ENCODE data around the gene OXCT2. TPM values are rescaled to one million over a fixed set of nuclear protein-coding genes. Genes with fewer than 3 reads are reported as not detected.
A peak's percentile ranks its signal among the peaks of the same experiment; 100 is the strongest.

The OXCT2 gene
- total and polyA plus RNA-seq, 12 donors: 0.85 to 5.4 (median 2.2) TPM

DNA sequence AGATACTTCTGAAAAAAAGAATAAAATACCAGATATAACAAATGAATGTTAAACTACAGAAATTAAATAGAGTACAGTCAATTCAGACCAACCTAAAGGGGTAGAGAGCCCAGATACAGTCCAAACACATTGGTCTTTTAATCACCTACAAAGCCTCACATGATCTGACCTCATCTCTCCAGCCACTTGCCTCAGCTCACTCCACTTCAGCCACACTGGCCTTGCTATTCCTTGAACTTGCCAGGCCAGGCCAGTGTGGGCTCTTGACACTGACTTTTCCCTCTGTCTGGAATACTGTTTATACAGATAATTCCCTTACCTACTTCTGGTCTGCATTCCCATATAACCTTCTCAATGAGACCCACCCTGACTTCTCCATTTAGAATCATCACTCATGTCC, 49.5 kb downstream of the OXCT2 start:
- Histone ChIP-seq H3K9me3 (no peaks in the 10 kb centered on the region), H3K4me3 (no peak overlapping the region), H3K4me1 (peaks cover 0 to 4% (median 0%) of the 10 kb centered on the region in 9 donors), H3K36me3 (no peaks in the 10 kb centered on the region), H3K27ac (no peak overlapping the region), H3K27me3 (peaks cover 0 to 59% (median 28%) of the 10 kb centered on the region in 7 donors)
- no peak for ATAC-seq
- intact Hi-C loops (cut with DNase I): loop anchor here in 6 of 10 donors (1.0 to 5.0 kb wide), 7 partner anchors 49 to 119 kb away; partner anchors contain the start of gene NT5C1A (in 1 of the 6)
- no peak for DNase-seq
- TF ChIP-seq, protein P1, sequence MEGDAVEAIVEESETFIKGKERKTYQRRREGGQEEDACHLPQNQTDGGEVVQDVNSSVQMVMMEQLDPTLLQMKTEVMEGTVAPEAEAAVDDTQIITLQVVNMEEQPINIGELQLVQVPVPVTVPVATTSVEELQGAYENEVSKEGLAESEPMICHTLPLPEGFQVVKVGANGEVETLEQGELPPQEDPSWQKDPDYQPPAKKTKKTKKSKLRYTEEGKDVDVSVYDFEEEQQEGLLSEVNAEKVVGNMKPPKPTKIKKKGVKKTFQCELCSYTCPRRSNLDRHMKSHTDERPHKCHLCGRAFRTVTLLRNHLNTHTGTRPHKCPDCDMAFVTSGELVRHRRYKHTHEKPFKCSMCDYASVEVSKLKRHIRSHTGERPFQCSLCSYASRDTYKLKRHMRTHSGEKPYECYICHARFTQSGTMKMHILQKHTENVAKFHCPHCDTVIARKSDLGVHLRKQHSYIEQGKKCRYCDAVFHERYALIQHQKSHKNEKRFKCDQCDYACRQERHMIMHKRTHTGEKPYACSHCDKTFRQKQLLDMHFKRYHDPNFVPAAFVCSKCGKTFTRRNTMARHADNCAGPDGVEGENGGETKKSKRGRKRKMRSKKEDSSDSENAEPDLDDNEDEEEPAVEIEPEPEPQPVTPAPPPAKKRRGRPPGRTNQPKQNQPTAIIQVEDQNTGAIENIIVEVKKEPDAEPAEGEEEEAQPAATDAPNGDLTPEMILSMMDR (IDR thresholded peaks at IDR 0.05): no peak

DNA sequence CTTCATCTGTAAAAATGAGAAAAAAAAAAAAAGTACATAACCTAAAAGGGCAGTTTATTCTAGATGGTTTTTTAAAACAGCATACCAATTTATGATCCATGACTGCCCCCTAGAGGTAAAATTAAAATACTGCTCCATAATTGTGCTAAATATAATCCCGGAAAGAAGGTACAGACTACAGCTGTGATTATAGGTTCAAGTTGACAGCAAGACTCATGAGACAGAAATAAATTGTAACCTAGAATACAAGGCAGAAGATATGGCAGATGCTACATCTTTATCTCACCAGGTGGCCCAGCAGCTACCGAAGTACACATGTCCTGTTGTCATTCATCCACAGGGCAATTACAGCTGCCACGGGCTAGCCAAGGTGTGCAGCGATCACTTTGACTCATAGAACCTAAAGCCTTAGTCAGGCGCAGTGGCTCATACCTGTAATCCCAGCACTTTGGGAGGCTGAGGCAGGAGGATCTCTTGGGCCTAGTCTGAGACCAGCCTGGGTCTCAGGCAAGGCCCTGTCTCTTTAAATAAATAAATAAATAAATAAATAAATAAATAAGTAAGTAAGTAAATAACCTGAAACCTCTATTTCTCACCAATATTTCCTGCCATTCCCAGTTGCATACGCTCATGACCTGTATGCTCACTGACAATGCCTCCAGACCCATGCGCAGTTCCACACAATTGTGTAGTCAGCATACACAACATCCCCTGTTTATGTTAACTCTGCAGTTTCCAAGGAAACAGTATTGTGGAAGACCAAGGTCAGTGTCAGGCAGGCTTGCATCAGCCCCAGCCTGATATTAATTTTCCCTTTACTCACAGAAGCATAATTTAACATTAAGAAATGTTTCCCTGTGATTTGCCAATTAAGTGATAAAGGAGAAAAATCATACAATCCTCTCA, 50.8 kb downstream of the OXCT2 start:
- WGBS, 2 donors: 40 to 43% methylated on average over 7 of the region's 7 CpGs
- DNase-seq: no peak
- TF ChIP-seq, protein P1 (IDR thresholded peaks at IDR 0.05): peak; percentile 56 to 82 (median 73)
- H3K27me3 ChIP-seq: peaks cover 0 to 51% (median 30%) of the 10 kb centered on the region in 7 donors
- no peak overlapping the region for H3K4me3 ChIP-seq
- no peak overlapping the region for H3K27ac ChIP-seq
- H3K36me3 ChIP-seq: no peaks in the 10 kb centered on the region
- intact Hi-C loops (cut with DNase I): loop anchor here in 5 of 10 donors (2.0 to 5.0 kb wide), 6 partner anchors 48 to 118 kb away; partner anchors contain the start of gene NT5C1A (in 1 of the 5)
- H3K4me1 ChIP-seq: peaks cover 0 to 4% (median 0%) of the 10 kb centered on the region in 9 donors
- H3K9me3 ChIP-seq: no peaks in the 10 kb centered on the region
- peak in 5 of 8 donors; percentile 47 to 72 (median 59) for ATAC-seq

Other genes with a start within 250 kb of the OXCT2 start
- 100 to 1,000 TPM; 184 to 311 (median 229) TPM for gene PABPC4, start 194.6 kb downstream of the OXCT2 start, total RNA-seq
- 100 to 1,000 TPM; 143 to 188 TPM for gene PABPC4, start 194.6 kb downstream of the OXCT2 start, polyA plus RNA-seq
- 10 to 100 TPM; 11.5 to 27.5 (median 14.3) TPM for gene HEYL, start 131.7 kb downstream of the OXCT2 start, total RNA-seq
- 10 to 100 TPM; 12.8 to 25.1 TPM for gene HEYL, start 131.7 kb downstream of the OXCT2 start, polyA plus RNA-seq
- gene NT5C1A, start 99.2 kb downstream of the OXCT2 start, total RNA-seq: 10 to 100 TPM; 12.1 to 59.2 (median 29.5) TPM
- under 1 TPM; 0.68 to 0.80 TPM for gene NT5C1A, start 99.2 kb downstream of the OXCT2 start, polyA plus RNA-seq
- 1 to 10 TPM in 1 of 10 donors, under 1 TPM in 9; 0.07 to 3.7 (median 0.19) TPM for gene HPCAL4, start 79.9 kb downstream of the OXCT2 start, total RNA-seq
- under 1 TPM; 0.39 to 0.51 TPM for gene HPCAL4, start 79.9 kb downstream of the OXCT2 start, polyA plus RNA-seq
- 10 to 100 TPM; 28.0 to 32.7 (median 30.9) TPM for gene PPIE, start 32.5 kb downstream of the OXCT2 start, total RNA-seq
- gene PPIE, start 32.5 kb downstream of the OXCT2 start, polyA plus RNA-seq: 10 to 100 TPM; 33.9 to 49.5 TPM
- gene BMP8B, start 17.5 kb upstream of the OXCT2 start, total RNA-seq: under 1 TPM; 0.16 to 0.79 (median 0.22) TPM
- gene BMP8B, start 17.5 kb upstream of the OXCT2 start, polyA plus RNA-seq: under 1 TPM; 0.07 to 0.23 TPM
- 10 to 100 TPM; 12.3 to 21.8 (median 16.8) TPM for gene TRIT1, start 112.2 kb upstream of the OXCT2 start, total RNA-seq
- gene TRIT1, start 112.2 kb upstream of the OXCT2 start, polyA plus RNA-seq: 10 to 100 TPM; 11.4 to 23.6 TPM
- gene MYCL, start 130.6 kb upstream of the OXCT2 start, total RNA-seq: 1 to 10 TPM in 2 of 10 donors, under 1 TPM in 8; 0.30 to 2.5 (median 0.76) TPM
- gene MYCL, start 130.6 kb upstream of the OXCT2 start, polyA plus RNA-seq: under 1 TPM; 0.07 to 0.13 TPM
- gene MFSD2A, start 183.8 kb upstream of the OXCT2 start, total RNA-seq: 1 to 10 TPM in 1 of 10 donors, under 1 TPM in 7, not detected in 2; 0.31 to 1.2 (median 0.45) TPM
- gene MFSD2A, start 183.8 kb upstream of the OXCT2 start, polyA plus RNA-seq: 1 to 10 TPM in 1 of 2 donors, under 1 TPM in 1; 0.15 to 5.6 TPM

All from heart right ventricle (tissue), 16 donors.